AG09319 (cell line): ENCODE results near the gene OTUD5.

ENCODE experiments used
- DNase-seq: peaks from one replicate; pipeline ENCODE4 v3.0.0-alpha.2; 2010; ENCODE audit warnings: low read depth; ENCODE audit errors: extremely low read depth
- TF ChIP-seq, protein P1 (sequence below): IDR thresholded peaks from 2 replicates; pipeline ENCODE4 v1.5.1; 2011; ENCODE audit warnings: low read depth, mild to moderate bottlenecking, inconsistent platforms, low read length, moderate library complexity

The OTUD5 gene

GRCh38 chrX:48997865-48998264 lies 40.5 kb upstream of the OTUD5 start:
- TF ChIP-seq, protein P1, sequence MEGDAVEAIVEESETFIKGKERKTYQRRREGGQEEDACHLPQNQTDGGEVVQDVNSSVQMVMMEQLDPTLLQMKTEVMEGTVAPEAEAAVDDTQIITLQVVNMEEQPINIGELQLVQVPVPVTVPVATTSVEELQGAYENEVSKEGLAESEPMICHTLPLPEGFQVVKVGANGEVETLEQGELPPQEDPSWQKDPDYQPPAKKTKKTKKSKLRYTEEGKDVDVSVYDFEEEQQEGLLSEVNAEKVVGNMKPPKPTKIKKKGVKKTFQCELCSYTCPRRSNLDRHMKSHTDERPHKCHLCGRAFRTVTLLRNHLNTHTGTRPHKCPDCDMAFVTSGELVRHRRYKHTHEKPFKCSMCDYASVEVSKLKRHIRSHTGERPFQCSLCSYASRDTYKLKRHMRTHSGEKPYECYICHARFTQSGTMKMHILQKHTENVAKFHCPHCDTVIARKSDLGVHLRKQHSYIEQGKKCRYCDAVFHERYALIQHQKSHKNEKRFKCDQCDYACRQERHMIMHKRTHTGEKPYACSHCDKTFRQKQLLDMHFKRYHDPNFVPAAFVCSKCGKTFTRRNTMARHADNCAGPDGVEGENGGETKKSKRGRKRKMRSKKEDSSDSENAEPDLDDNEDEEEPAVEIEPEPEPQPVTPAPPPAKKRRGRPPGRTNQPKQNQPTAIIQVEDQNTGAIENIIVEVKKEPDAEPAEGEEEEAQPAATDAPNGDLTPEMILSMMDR = no peak
- DNase-seq = no peak

DNA sequence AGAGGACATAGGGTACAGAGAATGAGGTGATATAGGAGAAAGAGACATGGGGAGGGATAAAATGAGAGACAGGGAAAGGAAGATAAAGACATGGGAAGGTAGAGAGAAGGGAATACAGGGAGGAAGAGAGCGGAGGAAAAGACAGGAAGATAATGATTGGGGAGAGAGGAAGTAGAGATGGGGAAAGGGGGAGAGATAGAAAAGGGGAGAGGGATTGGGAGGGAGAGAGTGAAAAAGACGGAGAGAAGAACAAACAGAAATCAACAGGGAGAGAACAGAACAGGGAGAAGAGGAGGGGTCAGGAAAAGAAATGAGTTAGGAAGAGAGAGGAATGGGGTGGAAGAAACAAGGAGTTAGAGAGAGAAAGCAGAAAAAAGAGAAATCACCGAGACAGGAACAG lies 40.0 kb upstream of the OTUD5 start:
- TF ChIP-seq, protein P1 = no peak
- no peak for DNase-seq

- DNase-seq = no peak
These were observed 39.6 kb upstream of the OTUD5 start for GRCh38 chrX:48996969-48997368.

GRCh38 chrX:48992341-48992740 lies 34.9 kb upstream of the OTUD5 start:
- DNase-seq = no peak
- TF ChIP-seq, protein P1 = no peak

More at GRCh38 chrX:48996969-48997368, 39.6 kb upstream of the OTUD5 start:
- TF ChIP-seq, protein P1 = no peak

- TF ChIP-seq, protein P1 = no peak
- DNase-seq = no peak
These were observed 32.1 kb upstream of the OTUD5 start for GRCh38 chrX:48989483-48989882.

- no peak for DNase-seq
- TF ChIP-seq, protein P1 = no peak
These were observed 26.5 kb upstream of the OTUD5 start for GRCh38 chrX:48983896-48984295.

GRCh38 chrX:48983081-48983480 lies 25.7 kb upstream of the OTUD5 start:
- DNase-seq = no peak
- TF ChIP-seq, protein P1 = no peak
